ENCODE results near the gene PDZD7.
A peak's percentile ranks its signal among the peaks of the same experiment; 100 is the strongest.

Gene PDZD7

GRCh38 chr10:101031128-101031795 lies at the start of gene PDZD7, which contains the start of gene SFXN3:
PDZD7 (minus strand) TSS chr10:101031129; CDS start chr10:101030219, 910 bp downstream.
SFXN3 (plus strand) TSS chr10:101031234; CDS start chr10:101034695, 3,461 bp downstream.
- peak; percentile 70 for DNase-seq

GRCh38 chr10:101079874-101080273 lies 48.9 kb upstream of the PDZD7 start:
- no peak for DNase-seq

- DNase-seq = no peak
Measured at GRCh38 chr10:101076630-101077029, 45.7 kb upstream of the PDZD7 start.

GRCh38 chr10:101075775-101076174 lies 44.8 kb upstream of the PDZD7 start:
- no peak for DNase-seq

- DNase-seq = no peak
Measured at GRCh38 chr10:101073631-101074030, 42.7 kb upstream of the PDZD7 start.

- DNase-seq = no peak
Measured at GRCh38 chr10:101072923-101073322, 42.0 kb upstream of the PDZD7 start.

GRCh38 chr10:101071885-101072433 lies 41.0 kb upstream of the PDZD7 start:
- no peak for DNase-seq

- peak; percentile 97 for DNase-seq
Measured at GRCh38 chr10:101071267-101071884, 40.4 kb upstream of the PDZD7 start.

GRCh38 chr10:101070098-101070497 lies 39.2 kb upstream of the PDZD7 start:
- no peak for DNase-seq

- DNase-seq = no peak
Measured at GRCh38 chr10:101069441-101069840, 38.5 kb upstream of the PDZD7 start.

- peak; percentile 61 for DNase-seq
Measured at GRCh38 chr10:101067356-101068083, 36.6 kb upstream of the PDZD7 start.

GRCh38 chr10:101066896-101067355 lies 36.0 kb upstream of the PDZD7 start:
- no peak for DNase-seq

- peak; percentile 77 for DNase-seq
Measured at GRCh38 chr10:101066146-101066895, 35.4 kb upstream of the PDZD7 start.

GRCh38 chr10:101065481-101066145 lies 34.7 kb upstream of the PDZD7 start:
- DNase-seq = no peak

GRCh38 chr10:101064415-101065030 lies 33.6 kb upstream of the PDZD7 start:
- DNase-seq = no peak

- DNase-seq = peak; percentile 41
Measured at GRCh38 chr10:101063548-101064414, 32.9 kb upstream of the PDZD7 start.

GRCh38 chr10:101063050-101063525 lies 32.2 kb upstream of the PDZD7 start:
- peak; percentile 34 for DNase-seq

GRCh38 chr10:101062232-101063049 lies 31.5 kb upstream of the PDZD7 start:
- DNase-seq = peak; percentile 53

GRCh38 chr10:101061624-101062231 lies 30.8 kb upstream of the PDZD7 start, which contains the start of gene KAZALD1:
KAZALD1 (plus strand) TSS chr10:101061989; CDS start chr10:101062593, 604 bp downstream.
- no peak for DNase-seq
